ENCODE data around the gene YIPF3.

- TF ChIP-seq ZNF565 (CRISPR knock-in tag; conservative IDR thresholded peaks at IDR 0.05; ENCODE audit: low read depth), result no peak
- no peak for TF ChIP-seq OSR1 (CRISPR knock-in tag; IDR thresholded peaks at IDR 0.05)
- TF ChIP-seq CREB5 (CRISPR knock-in tag; IDR thresholded peaks at IDR 0.05; ENCODE audit: low read depth), result no peak
- no peak for TF ChIP-seq PATZ1 (CRISPR knock-in tag; IDR thresholded peaks at IDR 0.05; ENCODE audit: borderline replicate concordance)
- TF ChIP-seq ARNTL (CRISPR knock-in tag; IDR thresholded peaks at IDR 0.05; ENCODE audit: borderline replicate concordance, low read depth), result no peak
- no peak for TF ChIP-seq ESRRG (CRISPR knock-in tag; IDR thresholded peaks at IDR 0.05)
- TF ChIP-seq TOX (CRISPR knock-in tag; IDR thresholded peaks at IDR 0.05; ENCODE audit: borderline replicate concordance), result no peak
- no peak for TF ChIP-seq CSRNP3 (CRISPR knock-in tag; IDR thresholded peaks at IDR 0.05)
Observed at GRCh38 chr6:43540507-43540906, 23.8 kb upstream of the YIPF3 start.

Measured in SK-N-SH treated with all-trans-retinoic acid at 6 μM for 48 hours (cell line).